SK-N-SH (cell line): ENCODE data around the gene PSEN2.

Source experiments
- EZH2phosphoT487 ChIP-seq: fragments of 200-600 bp; sonication (generic); IDR thresholded peaks from 2 replicates; pipeline ENCODE4 v1.6.1; 2017; ENCODE audit warnings: low read depth, mixed run types, mild to moderate bottlenecking, antibody characterized with exemption, moderate library complexity, borderline replicate concordance
- RCOR1 ChIP-seq: fragments of 150-350 bp; IDR thresholded peaks from 2 replicates; pipeline ENCODE4 v1.6.1; 2017; ENCODE audit warnings: antibody characterized with exemption, low read length
- TAF1 ChIP-seq: IDR thresholded peaks from 2 replicates; pipeline ENCODE4 v1.6.1; 2012; ENCODE audit warnings: low read depth, mild to moderate bottlenecking, low read length, moderate library complexity, borderline replicate concordance
- TF ChIP-seq, protein P1 (sequence below): fragments of 200-600 bp; sonication (generic); IDR thresholded peaks from 2 replicates; pipeline ENCODE4 v1.6.1; 2017; ENCODE audit warnings: antibody characterized with exemption, mild to moderate bottlenecking, moderate library complexity

DNA sequence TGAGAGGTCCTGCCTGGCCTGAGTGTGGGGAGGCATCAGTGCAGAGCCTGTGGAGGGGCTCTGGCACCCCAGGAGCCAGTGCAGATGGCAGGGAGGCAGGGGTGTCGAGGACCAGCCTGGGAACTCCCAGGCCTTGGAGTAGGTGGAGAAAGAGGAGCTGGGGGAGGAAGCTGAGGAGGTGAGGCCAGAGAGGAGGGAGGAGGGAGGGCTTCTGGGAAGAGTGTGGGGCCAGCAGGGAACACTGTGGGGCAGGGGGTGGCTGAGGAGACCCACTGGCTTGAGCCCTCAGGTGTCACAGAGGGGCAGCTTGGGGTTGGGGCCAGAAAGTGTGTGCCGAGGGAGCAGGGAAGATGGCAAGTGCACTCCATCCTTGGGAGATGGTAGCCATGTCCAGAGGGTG is 73.5 kb downstream of the PSEN2 start:
- no peak for TF ChIP-seq EZH2phosphoT487
- TF ChIP-seq, protein P1, sequence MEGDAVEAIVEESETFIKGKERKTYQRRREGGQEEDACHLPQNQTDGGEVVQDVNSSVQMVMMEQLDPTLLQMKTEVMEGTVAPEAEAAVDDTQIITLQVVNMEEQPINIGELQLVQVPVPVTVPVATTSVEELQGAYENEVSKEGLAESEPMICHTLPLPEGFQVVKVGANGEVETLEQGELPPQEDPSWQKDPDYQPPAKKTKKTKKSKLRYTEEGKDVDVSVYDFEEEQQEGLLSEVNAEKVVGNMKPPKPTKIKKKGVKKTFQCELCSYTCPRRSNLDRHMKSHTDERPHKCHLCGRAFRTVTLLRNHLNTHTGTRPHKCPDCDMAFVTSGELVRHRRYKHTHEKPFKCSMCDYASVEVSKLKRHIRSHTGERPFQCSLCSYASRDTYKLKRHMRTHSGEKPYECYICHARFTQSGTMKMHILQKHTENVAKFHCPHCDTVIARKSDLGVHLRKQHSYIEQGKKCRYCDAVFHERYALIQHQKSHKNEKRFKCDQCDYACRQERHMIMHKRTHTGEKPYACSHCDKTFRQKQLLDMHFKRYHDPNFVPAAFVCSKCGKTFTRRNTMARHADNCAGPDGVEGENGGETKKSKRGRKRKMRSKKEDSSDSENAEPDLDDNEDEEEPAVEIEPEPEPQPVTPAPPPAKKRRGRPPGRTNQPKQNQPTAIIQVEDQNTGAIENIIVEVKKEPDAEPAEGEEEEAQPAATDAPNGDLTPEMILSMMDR, result no peak
- TF ChIP-seq RCOR1, result no peak
- TF ChIP-seq TAF1, result no peak
